IPS-NIHi7 (cell line): Measurements from ENCODE around the gene CC2D1A.
A peak's percentile ranks its signal among the peaks of the same experiment; 100 is the strongest.
"Not testable (repeated sequence)": the region's sequence is repeated elsewhere in the genome, so short reads cannot be mapped to it uniquely, and the experiment has no call there.

ENCODE experiments used
- DNase-seq: peaks from one replicate; pipeline ENCODE4 v3.0.0; 2012; ENCODE audit warnings: mixed read lengths; ENCODE audit errors: extremely low spot score

The CC2D1A gene

GRCh38 chr19:13906910-13907309, 909 bp downstream of the CC2D1A start:
- no peak for DNase-seq

GRCh38 chr19:13908674-13909073, 2.7 kb downstream of the CC2D1A start:
- no peak for DNase-seq

- DNase-seq, result no peak
Measured at GRCh38 chr19:13909430-13909829, 3.4 kb downstream of the CC2D1A start.

- DNase-seq, result no peak
Measured at GRCh38 chr19:13913352-13913751, 7.4 kb downstream of the CC2D1A start.

- DNase-seq, result no peak
Measured at GRCh38 chr19:13914777-13915176, 8.8 kb downstream of the CC2D1A start.

- no peak for DNase-seq
Measured at GRCh38 chr19:13917888-13918406, 11.9 kb downstream of the CC2D1A start.

- DNase-seq, result peak; percentile 70
Measured at GRCh38 chr19:13918726-13919411, 12.9 kb downstream of the CC2D1A start.

GRCh38 chr19:13920524-13920923, 14.5 kb downstream of the CC2D1A start:
- DNase-seq, result no peak

GRCh38 chr19:13920940-13921747, 15.1 kb downstream of the CC2D1A start:
- DNase-seq, result peak; percentile 61

- not testable (repeated sequence) for DNase-seq
Measured at GRCh38 chr19:13922118-13922517, 16.1 kb downstream of the CC2D1A start.

- DNase-seq, result peak; percentile 3
Measured at GRCh38 chr19:13923194-13923987, 17.4 kb downstream of the CC2D1A start.

- DNase-seq, result no peak
Measured at GRCh38 chr19:13926010-13926409, 20.0 kb downstream of the CC2D1A start.

- DNase-seq, result no peak
Measured at GRCh38 chr19:13926715-13927114, 20.7 kb downstream of the CC2D1A start.

GRCh38 chr19:13929340-13929739, 23.3 kb downstream of the CC2D1A start:
- peak; percentile 10 for DNase-seq

GRCh38 chr19:13929956-13930355, 24.0 kb downstream of the CC2D1A start:
- DNase-seq, result peak; percentile 14

GRCh38 chr19:13930402-13930801, 24.4 kb downstream of the CC2D1A start:
- peak; percentile 5 for DNase-seq

- DNase-seq, result no peak
Measured at GRCh38 chr19:13931391-13932148, 25.6 kb downstream of the CC2D1A start.

GRCh38 chr19:13932149-13932637, 26.2 kb downstream of the CC2D1A start:
- DNase-seq, result peak; percentile 5

- DNase-seq, result no peak
Measured at GRCh38 chr19:13932911-13933393, 27.0 kb downstream of the CC2D1A start.

GRCh38 chr19:13934785-13935109, 28.7 kb downstream of the CC2D1A start:
- no peak for DNase-seq
